ENCODE measurements around the gene CAMK1D. TPM values are rescaled to one million over a fixed set of nuclear protein-coding genes. Genes with fewer than 3 reads are reported as not detected.

The CAMK1D gene
- total RNA-seq, 4 donors from 2014 or later, result 13.5 to 21.4 (median 15.7) TPM

GRCh38 chr10:12465385-12466136 lies 116.2 kb downstream of the CAMK1D start:
- Histone ChIP-seq H3K27ac (no peak overlapping the region), H3K36me3 (no peaks in the 10 kb centered on the region), H3K4me3 (no peak overlapping the region), H3K9me3 (no peaks in the 10 kb centered on the region), H3K4me1 (peaks cover 0 to 15% (median 0%) of the 10 kb centered on the region in 4 donors), H3K27me3 (no peaks in the 10 kb centered on the region)
- WGBS, 2 donors (ENCODE audit: low coverage in 1 of 2), result 86 to 88% methylated on average over 8 to 9 of the region's 9 CpGs
- in situ Hi-C loops (cut with MboI; ENCODE audit: low pct_ligation_motif_present in 1 of 4, low pct_unique_long_range_greater_than_20kb in 1 of 4, low sequenced_read_pairs in 3 of 4) (no loop called here), intact Hi-C loops (cut with DNase I; ENCODE audit: low total_unique reads) (no loop called here)
- no peak for DNase-seq
- TF ChIP-seq POLR2AphosphoS5 (IDR thresholded peaks at IDR 0.05) (no peak), CTCF (IDR thresholded peaks at IDR 0.05) (no peak), EP300 (IDR thresholded peaks at IDR 0.05; ENCODE audit: low read depth) (no peak), POLR2A (IDR thresholded peaks at IDR 0.05) (no peak)

GRCh38 chr10:12466704-12467305 lies 117.5 kb downstream of the CAMK1D start:
- intact Hi-C loops (cut with DNase I; ENCODE audit: low total_unique reads), result no loop called here
- H3K9me3 ChIP-seq, result no peaks in the 10 kb centered on the region
- DNase-seq, result no peak
- in situ Hi-C loops (cut with MboI; ENCODE audit: low pct_ligation_motif_present in 1 of 4, low pct_unique_long_range_greater_than_20kb in 1 of 4, low sequenced_read_pairs in 3 of 4), result no loop called here
- H3K36me3 ChIP-seq, result no peaks in the 10 kb centered on the region
- H3K27me3 ChIP-seq, result no peaks in the 10 kb centered on the region
- peak overlapping the region in 2 of 4 donors; percentile 11 to 24 for H3K27ac ChIP-seq
- peaks cover 4 to 26% (median 9%) of the 10 kb centered on the region in 4 donors for H3K4me1 ChIP-seq
- 71 to 81% methylated on average over 6 to 17 of the region's 17 CpGs for WGBS, 2 donors (ENCODE audit: low coverage in 1 of 2)
- peak in 2 of 3 donors; percentile 15 to 28 for TF ChIP-seq POLR2AphosphoS5 (IDR thresholded peaks at IDR 0.05)
- no peak for TF ChIP-seq POLR2A (IDR thresholded peaks at IDR 0.05)
- TF ChIP-seq CTCF (IDR thresholded peaks at IDR 0.05), result no peak
- TF ChIP-seq EP300 (IDR thresholded peaks at IDR 0.05; ENCODE audit: low read depth), result no peak
- no peak overlapping the region for H3K4me3 ChIP-seq

GRCh38 chr10:12469345-12469744 lies 120.0 kb downstream of the CAMK1D start:
- in situ Hi-C loops (cut with MboI; ENCODE audit: low pct_ligation_motif_present in 1 of 4, low pct_unique_long_range_greater_than_20kb in 1 of 4, low sequenced_read_pairs in 3 of 4), result no loop called here
- 75 to 82% methylated on average over 3 to 5 of the region's 5 CpGs for WGBS, 2 donors (ENCODE audit: low coverage in 1 of 2)

More at GRCh38 chr10:12469345-12469744, 120.0 kb downstream of the CAMK1D start:
- TF ChIP-seq POLR2A (IDR thresholded peaks at IDR 0.05), result no peak
- TF ChIP-seq CTCF (IDR thresholded peaks at IDR 0.05), result no peak
- TF ChIP-seq POLR2AphosphoS5 (IDR thresholded peaks at IDR 0.05), result no peak
- no peak for TF ChIP-seq EP300 (IDR thresholded peaks at IDR 0.05; ENCODE audit: low read depth)
- H3K4me3 ChIP-seq, result no peak overlapping the region
- H3K27ac ChIP-seq, result no peak overlapping the region
- DNase-seq, result no peak
- no peaks in the 10 kb centered on the region for H3K36me3 ChIP-seq
- H3K27me3 ChIP-seq, result no peaks in the 10 kb centered on the region
- H3K9me3 ChIP-seq, result no peaks in the 10 kb centered on the region
- intact Hi-C loops (cut with DNase I; ENCODE audit: low total_unique reads), result no loop called here
- H3K4me1 ChIP-seq, result peaks cover 4 to 43% (median 19%) of the 10 kb centered on the region in 4 donors
